Lung microvascular endothelial cell (primary cell): ENCODE measurements around the gene RAB35. TPM values are rescaled to one million over a fixed set of nuclear protein-coding genes. Genes with fewer than 3 reads are reported as not detected.
A peak's percentile ranks its signal among the peaks of the same experiment; 100 is the strongest.
"Not testable (repeated sequence)": the region's sequence is repeated elsewhere in the genome, so short reads cannot be mapped to it uniquely, and the experiment has no call there.

ENCODE experiments used
- DNase-seq, 2 donors: peaks; one replicate each; pipeline versions ENCODE4 v3.0.0 to v3.0.0-alpha.2; 2010; ENCODE audit warnings: low read depth in 2 of 2
- total RNA-seq: library from RNA; depleted of rRNA; stranded (reverse); fragments of >200 nt; gene quantifications from 2 replicates; pipeline ENCODE4 v1.2.1, GENCODE V29; 2014

Gene RAB35
- total RNA-seq, 1 donor from 2014 or later: 41.3 TPM

GRCh38 chr12:120060717-120061116 lies 55.8 kb downstream of the RAB35 start:
- DNase-seq: no peak

DNA sequence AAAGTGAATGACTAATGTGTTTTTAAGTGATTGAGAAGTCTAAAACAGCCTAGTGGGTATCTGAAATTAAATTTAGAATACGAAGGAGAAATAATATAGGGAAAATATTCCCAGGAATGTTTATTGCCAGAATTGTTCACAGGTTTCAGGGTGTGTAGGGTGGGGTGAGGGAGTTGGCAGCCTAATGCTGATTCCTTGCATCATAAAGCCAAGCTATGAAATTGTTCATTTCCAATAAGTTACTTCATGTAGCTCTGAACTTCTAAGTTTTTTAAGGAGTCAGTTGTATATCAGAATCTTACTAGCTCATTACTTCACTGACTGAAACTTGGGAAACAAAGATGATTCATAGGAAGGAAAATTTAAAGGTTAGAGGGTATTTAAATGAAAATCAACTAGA lies 56.4 kb downstream of the RAB35 start:
- no peak for DNase-seq

GRCh38 chr12:120056739-120057138 lies 59.8 kb downstream of the RAB35 start:
- no peak for DNase-seq

DNA sequence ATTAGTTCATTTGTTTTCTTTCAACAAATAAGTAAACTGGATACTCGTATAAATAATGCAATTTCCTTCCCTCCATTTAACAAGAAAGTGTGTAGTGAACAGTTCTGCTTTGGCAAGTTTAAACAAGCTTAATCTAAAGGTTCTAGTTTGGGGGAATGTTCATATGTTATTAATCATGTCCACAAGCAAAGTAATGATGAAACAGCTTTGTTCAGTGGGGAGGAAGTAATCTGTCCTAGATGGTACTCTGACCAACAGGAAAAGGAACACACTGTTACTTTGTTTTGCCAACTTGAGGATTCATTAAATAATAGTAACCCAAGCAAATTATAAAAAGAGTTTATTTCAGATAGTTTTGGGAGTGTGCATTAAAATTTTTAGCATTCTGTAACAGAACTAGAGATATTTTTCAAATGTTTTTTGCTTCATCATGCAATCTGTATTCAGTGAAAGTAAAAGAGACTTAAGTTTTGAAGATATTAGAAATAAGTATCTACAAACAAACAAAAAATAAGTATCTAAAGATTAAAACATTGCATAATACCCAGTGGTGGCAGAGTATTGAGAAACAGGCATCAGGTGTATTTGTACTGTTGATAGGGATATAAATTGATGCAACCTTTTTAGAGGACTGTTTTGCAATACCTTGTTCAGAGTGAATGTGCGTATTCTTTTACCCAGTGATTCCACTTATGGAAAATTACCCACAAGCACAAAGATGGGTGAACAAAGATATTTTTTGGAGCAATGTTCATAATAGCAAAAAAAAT lies 61.1 kb downstream of the RAB35 start:
- no peak for DNase-seq

GRCh38 chr12:120054293-120054692 lies 62.3 kb downstream of the RAB35 start:
- DNase-seq: no peak

DNA sequence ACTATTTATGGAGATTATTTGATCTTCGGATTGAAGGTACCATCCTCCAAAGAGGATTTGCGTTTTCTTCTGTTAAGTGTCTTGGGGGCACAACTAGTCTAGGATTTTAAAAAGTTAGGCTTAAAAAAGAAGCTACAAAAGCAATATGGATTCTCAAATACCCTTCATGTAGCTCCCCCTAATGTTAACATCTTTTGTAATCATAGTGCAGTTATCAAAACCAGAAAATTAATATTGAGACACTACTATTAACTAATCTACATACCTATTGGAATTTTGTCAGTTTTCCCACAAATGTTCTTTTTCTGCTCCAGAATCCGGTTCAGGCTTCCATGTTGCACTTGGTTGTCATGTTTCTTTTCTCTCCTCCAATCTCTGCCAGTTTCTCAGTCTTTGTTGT lies 65.0 kb downstream of the RAB35 start:
- DNase-seq: no peak

GRCh38 chr12:120049426-120049825 lies 67.1 kb downstream of the RAB35 start:
- DNase-seq: no peak

- no peak for DNase-seq
Measured at GRCh38 chr12:120048263-120048662, 68.3 kb downstream of the RAB35 start.

DNA sequence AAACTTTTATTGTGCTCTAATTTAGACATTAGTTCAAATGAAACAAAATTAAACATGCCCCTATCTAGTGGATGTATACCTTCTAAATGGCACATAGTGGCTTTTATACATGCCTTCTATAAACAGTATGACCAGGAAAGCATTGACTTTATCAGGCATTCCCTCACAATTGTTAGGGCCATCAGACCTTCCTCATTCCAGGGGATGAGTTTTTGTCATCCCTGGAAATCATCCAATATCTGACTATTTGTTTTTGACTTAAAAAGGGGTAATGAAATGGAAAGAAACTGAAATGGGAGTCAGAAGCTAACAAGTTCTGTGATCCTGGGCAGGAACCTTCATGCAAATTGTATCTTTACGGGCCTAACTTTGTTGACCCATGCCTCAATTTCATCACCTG lies 69.5 kb downstream of the RAB35 start:
- peak in 1 of 2 donors; percentile 26 for DNase-seq

GRCh38 chr12:120045367-120045766 lies 71.2 kb downstream of the RAB35 start:
- DNase-seq: not testable (repeated sequence)

Other genes starting within 250 kb of the RAB35 start
- 1.8 and 6.1 TPM in 2 replicates for gene CIT, start 239.4 kb downstream of the RAB35 start, total RNA-seq
- under 0.01 TPM in 2 replicates for gene BICDL1, start 127.5 kb downstream of the RAB35 start, total RNA-seq
- gene GCN1, start 78.0 kb upstream of the RAB35 start, total RNA-seq: 48.4 and 68.5 TPM in 2 replicates
- gene RPLP0, start 84.4 kb upstream of the RAB35 start, total RNA-seq: 2,396 and 3,163 TPM in 2 replicates
- 52.5 and 56.2 TPM in 2 replicates for gene PXN, start 149.0 kb upstream of the RAB35 start, total RNA-seq
- under 0.01 TPM in 2 replicates for gene RNU4-2, start 175.2 kb upstream of the RAB35 start, total RNA-seq
- gene RNU4-1, start 176.5 kb upstream of the RAB35 start, total RNA-seq: under 0.01 TPM in 2 replicates
- 0.87 and 3.2 TPM in 2 replicates for gene SIRT4, start 185.6 kb upstream of the RAB35 start, total RNA-seq
- gene PLA2G1B, start 211.0 kb upstream of the RAB35 start, total RNA-seq: not detected in 2 replicates